GM18519 (cell line): Measurements from ENCODE around the gene CLMN.
"Not testable (repeated sequence)": the region's sequence is repeated elsewhere in the genome, so short reads cannot be mapped to it uniquely, and the experiment has no call there.

Source experiments
- ATAC-seq: cut with Tn5 transposase; IDR thresholded peaks from one replicate; pipeline ENCODE4 v1.9.1; 2021; ENCODE audit warnings: mild to moderate bottlenecking, moderate library complexity; ENCODE audit not compliant: unreplicated experiment, low FRiP score

CLMN gene

DNA sequence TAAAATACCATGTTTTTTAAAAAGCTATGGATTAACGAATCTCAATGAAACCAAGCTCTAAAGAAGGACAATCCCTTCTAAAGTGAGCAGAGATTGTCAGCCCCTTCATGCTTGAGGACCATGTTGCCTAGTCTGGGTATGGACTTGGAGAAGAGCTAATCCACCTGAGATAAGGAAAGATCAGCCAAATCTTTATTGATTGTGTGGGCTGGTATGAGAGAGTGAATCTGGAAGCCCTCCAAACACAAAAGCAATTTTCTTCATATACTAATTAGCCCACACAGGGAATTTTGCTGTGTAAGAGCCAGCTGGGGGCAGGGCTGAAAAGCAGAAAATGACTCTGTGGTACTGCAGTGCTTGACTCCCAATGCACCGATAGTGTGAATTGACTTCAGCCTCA, 115.0 kb downstream of the CLMN start:
- ATAC-seq: no peak

DNA sequence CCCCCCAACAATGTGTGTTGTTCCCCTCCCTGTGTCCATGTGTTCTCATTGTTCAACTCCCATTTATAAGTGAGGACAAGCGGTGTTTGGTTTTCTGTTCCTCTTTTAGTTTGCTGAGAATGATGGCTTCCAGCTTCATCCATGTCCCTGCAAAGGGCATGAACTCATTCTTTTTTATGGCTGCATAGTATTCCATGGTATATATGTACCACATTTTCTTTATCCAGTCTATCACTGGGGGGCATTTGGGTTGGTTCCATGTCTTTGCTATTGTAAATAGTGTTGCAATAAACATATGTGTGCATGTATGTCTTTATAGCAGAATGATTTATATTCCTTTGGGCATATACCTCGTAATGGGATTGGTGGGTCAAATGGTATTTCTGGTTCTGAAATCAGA, 118.0 kb downstream of the CLMN start:
- ATAC-seq: not testable (repeated sequence)

DNA sequence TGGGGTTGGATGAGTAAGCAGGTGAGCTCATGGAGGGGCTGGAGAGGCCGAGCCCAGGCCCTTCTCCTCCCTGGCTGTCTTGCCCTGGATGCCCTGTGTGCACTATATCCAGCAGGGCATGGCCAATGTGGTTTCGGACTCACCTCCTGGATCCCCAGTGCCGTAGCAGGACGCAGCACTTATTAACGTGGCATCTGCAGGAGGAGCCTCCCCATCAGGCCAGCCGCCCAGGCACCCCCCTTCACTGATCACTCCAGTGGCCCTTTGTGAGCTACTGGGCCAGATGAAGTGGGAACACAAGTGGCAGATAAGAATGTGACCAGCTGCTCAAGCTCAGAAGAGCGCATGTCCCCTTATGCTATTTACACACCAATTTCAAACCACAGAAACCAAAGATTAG, 119.3 kb downstream of the CLMN start:
- no peak for ATAC-seq

GRCh38 chr14:95199298-95199983, 120.3 kb downstream of the CLMN start:
- no peak for ATAC-seq

DNA sequence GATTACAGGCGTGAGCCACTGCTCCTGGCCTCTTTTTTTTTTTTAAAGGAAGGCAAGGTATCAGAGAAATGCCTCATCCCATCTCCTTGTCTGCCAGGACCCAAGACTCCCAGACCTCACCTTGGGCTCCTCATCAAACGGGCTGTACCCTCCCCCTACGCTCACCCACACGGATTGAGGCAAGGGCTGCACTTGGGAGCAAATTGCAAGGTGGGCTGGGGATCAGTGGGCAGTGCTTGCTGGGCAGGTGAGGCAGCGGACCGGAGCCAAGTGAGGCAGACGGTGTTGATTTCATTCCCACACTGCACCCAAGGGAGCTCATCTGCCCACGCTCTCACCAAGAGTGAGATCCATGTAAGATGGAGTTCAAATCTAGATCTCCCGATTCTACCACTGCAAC, 121.4 kb downstream of the CLMN start:
- ATAC-seq: no peak

DNA sequence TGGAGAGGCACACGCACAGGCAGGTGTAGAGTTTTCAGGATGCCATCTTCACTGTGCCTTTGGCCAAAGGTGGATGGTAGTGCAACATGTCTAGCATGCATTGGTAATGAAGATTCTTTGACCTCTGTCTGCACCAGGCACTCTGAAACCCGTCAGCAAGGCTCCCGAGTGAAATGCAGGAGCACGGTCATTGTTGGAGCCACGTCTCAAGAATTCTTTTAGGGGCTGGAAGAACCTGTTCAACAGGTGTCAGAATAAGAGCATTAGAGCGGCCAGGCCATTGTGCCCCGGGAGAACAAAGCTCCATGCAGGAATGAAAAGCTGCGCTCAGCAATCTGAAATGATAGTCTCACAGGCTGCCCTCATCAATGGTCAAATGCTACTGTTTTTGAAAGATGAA, 122.2 kb downstream of the CLMN start:
- ATAC-seq: no peak

GRCh38 chr14:95196826-95197545, 122.7 kb downstream of the CLMN start:
- no peak for ATAC-seq

DNA sequence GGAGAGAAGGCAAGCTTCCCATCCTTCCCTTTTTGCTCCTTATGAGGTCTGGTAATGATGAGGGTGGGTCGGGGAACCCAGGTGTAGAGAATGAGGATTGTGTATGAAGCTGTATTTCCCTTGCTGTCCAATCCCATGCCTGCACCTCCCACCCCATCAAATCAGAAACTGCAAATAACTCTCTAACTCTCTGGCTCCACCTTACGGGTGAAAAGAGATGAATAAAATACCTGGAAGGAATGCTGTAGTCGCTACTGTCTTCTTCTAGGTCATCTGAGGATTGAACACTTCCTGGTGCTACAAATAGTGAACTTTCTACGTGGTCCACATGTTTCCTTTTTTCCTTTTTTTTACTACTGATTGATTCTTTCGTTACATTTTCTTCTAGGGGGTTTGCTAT, 123.4 kb downstream of the CLMN start:
- no peak for ATAC-seq

- no peak for ATAC-seq
Measured at GRCh38 chr14:95195031-95195430, 124.7 kb downstream of the CLMN start.

GRCh38 chr14:95193081-95193480, 126.6 kb downstream of the CLMN start:
- no peak for ATAC-seq

GRCh38 chr14:95192311-95192710, 127.4 kb downstream of the CLMN start:
- ATAC-seq: no peak

DNA sequence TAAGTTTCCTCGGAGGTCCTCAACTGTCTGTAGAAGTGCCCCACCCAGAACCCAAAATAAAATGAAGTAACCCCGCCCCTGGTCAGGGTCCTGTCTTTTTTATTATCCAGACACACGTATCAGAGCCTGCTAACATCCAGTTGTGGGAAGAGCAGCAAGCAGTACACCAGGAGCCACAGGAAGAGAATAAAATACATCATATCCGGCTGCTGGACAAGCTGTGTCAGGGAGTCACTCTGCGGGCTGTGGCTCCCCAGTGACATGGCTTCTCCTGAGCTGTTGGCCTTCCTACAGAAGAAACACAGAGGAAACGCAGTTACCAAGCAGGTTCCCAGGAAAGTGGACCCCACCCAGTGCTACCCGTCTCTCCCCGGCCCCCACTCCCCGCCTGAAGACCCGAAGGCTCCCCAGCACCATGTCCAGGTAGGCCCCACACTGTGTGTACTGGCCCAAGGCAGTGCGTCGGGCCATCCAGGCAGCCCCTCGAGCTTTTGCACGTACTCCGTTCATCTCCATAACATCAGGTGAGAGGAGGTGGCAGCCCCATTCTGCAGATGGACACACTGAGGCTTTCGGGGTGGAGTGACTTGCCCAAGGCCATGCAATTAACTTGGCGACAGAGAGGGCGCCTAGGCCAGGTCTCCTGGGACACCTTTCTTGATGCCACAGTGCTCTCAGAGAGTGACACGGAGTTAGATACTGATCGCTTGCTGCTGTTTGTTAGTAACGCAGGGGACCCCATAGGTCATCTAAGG, 128.1 kb downstream of the CLMN start:
- no peak for ATAC-seq

- no peak for ATAC-seq
Measured at GRCh38 chr14:95190857-95191256, 128.9 kb downstream of the CLMN start.

DNA sequence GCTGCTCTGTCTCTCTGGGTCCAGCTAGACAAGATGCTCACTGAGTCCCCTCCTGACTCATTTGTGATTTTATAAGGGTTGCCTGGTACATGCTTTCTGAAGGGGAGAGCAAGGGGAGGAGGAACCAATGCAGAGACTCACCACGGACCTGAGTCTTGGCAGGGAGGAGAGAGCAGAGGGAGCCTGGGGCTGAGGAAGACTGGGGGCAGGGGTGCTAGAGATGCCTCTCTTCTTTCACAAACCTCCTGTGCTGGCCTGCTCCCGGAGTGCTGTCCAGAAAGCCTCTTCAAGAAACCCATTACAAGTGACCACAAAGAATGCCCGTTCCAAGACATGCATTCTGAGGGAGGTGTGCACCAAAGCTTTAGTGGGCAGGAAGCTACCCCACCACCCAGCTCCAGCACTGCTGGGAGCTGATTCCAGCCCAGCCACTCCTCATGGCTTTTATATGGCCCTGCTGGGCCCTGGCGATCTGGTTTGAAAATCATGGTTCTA, 129.3 kb downstream of the CLMN start:
- no peak for ATAC-seq

- ATAC-seq: no peak
Measured at GRCh38 chr14:95189367-95190132, 130.2 kb downstream of the CLMN start.

DNA sequence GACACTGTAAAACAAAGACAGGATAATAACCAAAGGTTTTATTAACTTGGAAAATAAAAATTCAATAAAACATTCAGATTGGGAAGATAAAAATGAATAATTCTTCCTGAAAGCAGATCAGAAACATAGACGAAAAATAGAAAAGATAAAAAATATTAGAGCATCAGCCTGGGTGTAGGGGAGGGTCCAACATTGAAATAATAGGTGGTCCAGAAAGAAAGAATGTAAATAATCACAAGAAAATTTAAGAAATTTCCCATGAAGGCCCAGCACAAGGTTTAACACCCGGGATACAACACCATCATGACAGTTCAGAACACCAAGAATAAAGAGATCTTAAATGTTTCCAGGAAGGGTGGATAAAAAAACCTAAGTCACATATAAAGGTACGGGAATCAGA, 131.3 kb downstream of the CLMN start:
- no peak for ATAC-seq

GRCh38 chr14:95185767-95186392, 133.8 kb downstream of the CLMN start:
- ATAC-seq: no peak

DNA sequence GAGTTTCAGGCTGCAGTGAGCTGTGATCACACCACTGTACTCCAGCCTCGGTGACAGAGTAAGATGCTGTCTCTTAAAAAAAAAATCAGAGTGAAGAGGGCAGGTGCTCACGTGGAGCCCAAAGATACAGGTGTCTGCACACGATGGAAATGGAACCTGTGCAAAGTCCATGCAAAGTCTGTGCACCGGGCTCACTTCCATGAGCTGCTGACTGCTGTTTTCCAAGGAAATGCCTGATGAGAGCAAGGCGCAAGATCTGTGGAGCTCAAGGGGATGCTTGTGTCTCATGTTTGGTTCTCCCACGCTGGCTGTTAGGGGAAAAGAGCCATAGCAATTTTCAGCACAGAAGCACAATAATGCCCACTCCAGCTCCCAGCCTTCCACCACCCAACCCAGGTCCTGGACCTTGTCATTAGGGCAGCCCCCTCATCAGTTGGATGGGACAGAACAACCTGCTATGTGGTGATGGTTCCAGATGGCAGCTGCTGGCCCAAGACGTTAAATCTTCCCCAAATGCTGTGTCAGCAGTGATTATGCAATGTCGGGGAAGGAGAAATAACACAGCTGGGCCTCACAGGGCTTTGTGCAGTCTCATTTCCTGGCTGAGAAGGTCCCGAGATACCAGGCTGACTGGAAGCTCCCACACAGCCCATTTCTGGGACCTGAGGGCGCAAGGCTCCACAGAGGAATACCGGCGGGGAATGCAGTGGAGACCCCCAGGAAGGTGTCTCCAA, 134.5 kb downstream of the CLMN start:
- no peak for ATAC-seq

DNA sequence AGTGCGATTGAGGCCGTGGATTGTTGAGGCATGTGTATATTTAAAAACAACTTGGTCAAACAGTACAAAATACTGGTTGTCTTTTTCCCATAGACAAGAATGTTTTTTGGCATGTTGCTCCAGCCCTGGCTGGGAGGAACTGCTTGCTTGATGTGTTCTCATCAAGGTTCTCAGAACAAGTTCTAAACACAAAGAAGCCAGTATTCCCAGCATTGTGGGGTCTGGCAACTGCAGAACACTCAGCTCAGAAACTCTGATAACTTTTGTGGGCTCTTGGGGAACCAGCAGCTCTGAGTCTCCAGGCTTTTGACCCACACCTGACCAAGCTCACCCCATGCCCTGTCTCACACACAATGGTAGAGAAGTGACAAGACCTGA, 135.3 kb downstream of the CLMN start:
- ATAC-seq: no peak
